HepG2 (cell line): Measurements from ENCODE around the gene ZNF132. TPM values are rescaled to one million over a fixed set of nuclear protein-coding genes. Genes with fewer than 3 reads are reported as not detected.

Experiments used
- BRCA1 ChIP-seq: sonication (generic); formaldehyde crosslinking; IDR thresholded peaks from 2 replicates; pipeline ENCODE4 v1.4.0; 2020; ENCODE audit warnings: missing genetic modification reagents
- CEBPB ChIP-seq: IDR thresholded peaks from 2 replicates; pipeline ENCODE4 v1.6.1; 2011; ENCODE audit warnings: low read depth, low read length, improper control_type of control experiment, borderline replicate concordance
- CEBPG ChIP-seq: IDR thresholded peaks from 2 replicates; pipeline ENCODE4 v1.6.1; 2016
- ETS1 ChIP-seq: sonication (generic); formaldehyde crosslinking; IDR thresholded peaks from 2 replicates; pipeline ENCODE4 v1.4.0; 2020; ENCODE audit warnings: missing genetic modification reagents
- GPBP1L1 ChIP-seq: sonication (generic); formaldehyde crosslinking; IDR thresholded peaks from 2 replicates; pipeline ENCODE4 v1.5.0; 2020; ENCODE audit warnings: mild to moderate bottlenecking, missing genetic modification reagents
- HDAC6 ChIP-seq: fragments of 200-600 bp; sonication (generic); IDR thresholded peaks from 2 replicates; pipeline ENCODE4 v1.7.0; 2017; ENCODE audit warnings: mild to moderate bottlenecking, antibody characterized with exemption, low read length, low read depth
- HOXD1 ChIP-seq: sonication (generic); formaldehyde crosslinking; IDR thresholded peaks from 2 replicates; pipeline ENCODE4 v1.5.0; 2020; ENCODE audit warnings: missing genetic modification reagents
- PHF21A ChIP-seq: sonication (generic); formaldehyde crosslinking; IDR thresholded peaks from 2 replicates; pipeline ENCODE4 v1.5.0; 2020; ENCODE audit warnings: mild to moderate bottlenecking, missing genetic modification reagents
- PLRG1 ChIP-seq: fragments of 450-650 bp; conservative IDR thresholded peaks from 2 replicates; pipeline ENCODE4 v1.6.1; 2016
- RXRB ChIP-seq: IDR thresholded peaks from 2 replicates; pipeline ENCODE4 v1.6.1; 2016; ENCODE audit warnings: borderline replicate concordance, missing genetic modification reagents, missing compliant biosample characterization
- ZBTB46 ChIP-seq: sonication (generic); formaldehyde crosslinking; IDR thresholded peaks from 2 replicates; pipeline ENCODE4 v1.4.0; 2020; ENCODE audit warnings: mild to moderate bottlenecking, missing genetic modification reagents, borderline replicate concordance
- ZFP36L2 ChIP-seq: sonication (generic); formaldehyde crosslinking; IDR thresholded peaks from 2 replicates; pipeline ENCODE4 v1.4.0; 2020; ENCODE audit warnings: missing genetic modification reagents
- ZHX2 ChIP-seq, 2 experiments: sonication (generic) in 1 of 2; formaldehyde crosslinking in 1 of 2; IDR thresholded peaks; 2 replicates each; pipeline versions ENCODE4 v1.6.1 to v1.9.0; 2014 to 2022; ENCODE audit warnings: antibody characterized with exemption in 1 of 2, borderline replicate concordance in 1 of 2, inconsistent platforms in 1 of 2, low read depth in 1 of 2, missing genetic modification reagents in 1 of 2
- ZNF136 ChIP-seq: sonication (generic); formaldehyde crosslinking; IDR thresholded peaks from 2 replicates; pipeline ENCODE4 v1.8.1; 2022; ENCODE audit warnings: low read depth, mild to moderate bottlenecking, moderate library complexity, missing genetic modification reagents
- ZNF580 ChIP-seq: IDR thresholded peaks from 2 replicates; pipeline ENCODE4 v1.6.1; 2016; ENCODE audit warnings: low read depth, borderline replicate concordance
- ZNF607 ChIP-seq: sonication (generic); formaldehyde crosslinking; IDR thresholded peaks from 2 replicates; pipeline ENCODE4 v1.5.1; 2020; ENCODE audit warnings: missing genetic modification reagents, mild to moderate bottlenecking, borderline replicate concordance
- polyA plus RNA-seq, 8 experiments: library from polyadenylated mRNA; depleted of rRNA in 3 of 8; stranded (reverse) in 7 of 8; unstranded in 1 of 8; fragments of >200 nt; fragmentation: Illumina TruSeq in 4 of 8; extraction: Trizol in 4 of 8; gene quantifications; 2 replicates each; pipeline versions ENCODE4 v1.2.1 to v1.2.3, GENCODE V29; 2011 to 2016; ENCODE audit warnings: low read depth in 4 of 8, missing spikeins in 1 of 8, mixed read lengths in 1 of 8; ENCODE audit not compliant: insufficient read depth in 1 of 8
- total RNA-seq, 5 experiments: library from RNA; depleted of rRNA; stranded (reverse); fragments of >200 nt; fragmentation: Illumina TruSeq; extraction: Trizol; gene quantifications; 2 replicates each; pipeline ENCODE4 v1.2.3, GENCODE V29; 2016; ENCODE audit warnings: low read depth in 1 of 5

ZNF132 gene
- total and polyA plus RNA-seq, 2 of the 13 experiments (the other 11 are each of a cell fraction or from before 2014, with no cell fraction given), result not detected

GRCh38 chr19:58408152-58409009 lies 31.6 kb downstream of the ZNF132 start, which contains the start of gene ZNF584 (continued):
- TF ChIP-seq PHF21A (no peak), ZHX2 (IDR thresholded peaks at IDR 0.05; ENCODE audit: low read depth) (peak; percentile 66), ZHX2 (CRISPR knock-in tag; IDR thresholded peaks at IDR 0.05; ENCODE audit: borderline replicate concordance) (no peak), RXRB (no peak), ZBTB46 (CRISPR knock-in tag) (0 out of 2 replicates have a peak, but pooled peaks have one; percentile 20), ZNF136 (no peak), CEBPB (no peak), ZNF607 (CRISPR knock-in tag) (peak; percentile 87), HOXD1 (CRISPR knock-in tag) (no peak), GPBP1L1 (CRISPR knock-in tag) (no peak), ETS1 (no peak; the same call in 1 of the 2 replicates), CEBPG (CRISPR knock-in tag) (no peak), PLRG1 (no peak), HDAC6 (no peak), ZFP36L2 (CRISPR knock-in tag) (peak; percentile 26; the same call in 1 of the 2 replicates), ZNF580 (CRISPR knock-in tag) (no peak), BRCA1 (CRISPR knock-in tag) (no peak)
